HCT116 (cell line): ENCODE data around the gene HAPLN2.

Experiments used
- ATF3 ChIP-seq: IDR thresholded peaks from 2 replicates; pipeline ENCODE4 v1.6.1; 2012
- CTCF ChIP-seq, 3 experiments: fragments of 200-600 bp in 1 of 3; sonication (generic) in 1 of 3; IDR thresholded peaks in 2 of 3; conservative IDR thresholded peaks in 1 of 3; 2 replicates each; pipeline ENCODE4 v1.5.1; 2012 to 2017; ENCODE audit warnings: low read depth in 2 of 3, low read length in 2 of 3, antibody characterized with exemption in 1 of 3, borderline replicate concordance in 1 of 3, control low read depth in 1 of 3, mild to moderate bottlenecking in 1 of 3, mixed read lengths in 1 of 3, mixed run types in 1 of 3, moderate library complexity in 1 of 3; ENCODE audit not compliant: insufficient read depth in 1 of 3
- POLR2AphosphoS5 ChIP-seq: IDR thresholded peaks from 2 replicates; pipeline ENCODE4 v1.6.1; 2011; ENCODE audit warnings: mild to moderate bottlenecking, low read depth, low read length, moderate library complexity
- RAD21 ChIP-seq: IDR thresholded peaks from 2 replicates; pipeline ENCODE4 v1.6.1; 2012; ENCODE audit warnings: low read depth, mild to moderate bottlenecking
- SIN3A ChIP-seq: IDR thresholded peaks from 2 replicates; pipeline ENCODE4 v1.6.1; 2012; ENCODE audit warnings: low read depth
- SP1 ChIP-seq: IDR thresholded peaks from 2 replicates; pipeline ENCODE4 v1.6.1; 2012; ENCODE audit warnings: low read depth
- SRF ChIP-seq: IDR thresholded peaks from 2 replicates; pipeline ENCODE4 v1.6.1; 2012; ENCODE audit warnings: low read depth
- YY1 ChIP-seq: IDR thresholded peaks from 2 replicates; pipeline ENCODE4 v1.6.1; 2011; ENCODE audit warnings: low read length, low read depth, moderate library complexity, mild to moderate bottlenecking; ENCODE audit not compliant: insufficient replicate concordance; ENCODE audit errors: extremely low read depth
- ZBTB33 ChIP-seq: IDR thresholded peaks from 2 replicates; pipeline ENCODE4 v1.6.1; 2011; ENCODE audit warnings: mild to moderate bottlenecking, low read length, moderate library complexity; ENCODE audit not compliant: insufficient replicate concordance; ENCODE audit errors: extremely low read depth

GRCh38 chr1:156645056-156645455 lies 25.8 kb downstream of the HAPLN2 start:
- TF ChIP-seq CTCF (IDR thresholded peaks at IDR 0.05 in 2 of 3, conservative IDR thresholded peaks at IDR 0.05 in 1 of 3; ENCODE audit: borderline replicate concordance in 1 of 3, insufficient read depth in 1 of 3, low read depth in 2 of 3, low read length in 2 of 3) (no peak), SIN3A (no peak), RAD21 (no peak), YY1 (no peak), POLR2AphosphoS5 (no peak), ATF3 (no peak), SP1 (no peak), SRF (no peak), ZBTB33 (no peak)
